ENCODE measurements around the gene CES4A.

- TF ChIP-seq PRDM15 (CRISPR knock-in tag; IDR thresholded peaks at IDR 0.05) (no peak), POLR2A (IDR thresholded peaks at IDR 0.05; ENCODE audit: insufficient read depth in 1 of 2, low read depth in 2 of 2, low read length in 2 of 2) (0 out of 4 replicates have a peak, but pooled peaks of 1 of the 2 experiments have one; percentile 11), NFYB (CRISPR knock-in tag; IDR thresholded peaks at IDR 0.05) (no peak)
- TF ChIP-seq, protein P1, sequence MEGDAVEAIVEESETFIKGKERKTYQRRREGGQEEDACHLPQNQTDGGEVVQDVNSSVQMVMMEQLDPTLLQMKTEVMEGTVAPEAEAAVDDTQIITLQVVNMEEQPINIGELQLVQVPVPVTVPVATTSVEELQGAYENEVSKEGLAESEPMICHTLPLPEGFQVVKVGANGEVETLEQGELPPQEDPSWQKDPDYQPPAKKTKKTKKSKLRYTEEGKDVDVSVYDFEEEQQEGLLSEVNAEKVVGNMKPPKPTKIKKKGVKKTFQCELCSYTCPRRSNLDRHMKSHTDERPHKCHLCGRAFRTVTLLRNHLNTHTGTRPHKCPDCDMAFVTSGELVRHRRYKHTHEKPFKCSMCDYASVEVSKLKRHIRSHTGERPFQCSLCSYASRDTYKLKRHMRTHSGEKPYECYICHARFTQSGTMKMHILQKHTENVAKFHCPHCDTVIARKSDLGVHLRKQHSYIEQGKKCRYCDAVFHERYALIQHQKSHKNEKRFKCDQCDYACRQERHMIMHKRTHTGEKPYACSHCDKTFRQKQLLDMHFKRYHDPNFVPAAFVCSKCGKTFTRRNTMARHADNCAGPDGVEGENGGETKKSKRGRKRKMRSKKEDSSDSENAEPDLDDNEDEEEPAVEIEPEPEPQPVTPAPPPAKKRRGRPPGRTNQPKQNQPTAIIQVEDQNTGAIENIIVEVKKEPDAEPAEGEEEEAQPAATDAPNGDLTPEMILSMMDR (CRISPR knock-in tag; IDR thresholded peaks at IDR 0.05), result no peak
These were observed 38.7 kb downstream of the CES4A start for GRCh38 chr16:67027046-67027445.
